ENCODE measurements around the gene TSC2.

The TSC2 gene

GRCh38 chr16:2047330-2048115 is at the start of gene TSC2, which contains the start of gene NTHL1:
Gene TSC2, plus strand, starts transcription at chr16:2047985. Its CDS starts 631 bp downstream, at chr16:2048616.
Gene NTHL1, minus strand, starts transcription at chr16:2047834. Its CDS starts 11 bp downstream, at chr16:2047823.
- peak; percentile 95 for DNase-seq (ENCODE audit: low spot score)

DNA sequence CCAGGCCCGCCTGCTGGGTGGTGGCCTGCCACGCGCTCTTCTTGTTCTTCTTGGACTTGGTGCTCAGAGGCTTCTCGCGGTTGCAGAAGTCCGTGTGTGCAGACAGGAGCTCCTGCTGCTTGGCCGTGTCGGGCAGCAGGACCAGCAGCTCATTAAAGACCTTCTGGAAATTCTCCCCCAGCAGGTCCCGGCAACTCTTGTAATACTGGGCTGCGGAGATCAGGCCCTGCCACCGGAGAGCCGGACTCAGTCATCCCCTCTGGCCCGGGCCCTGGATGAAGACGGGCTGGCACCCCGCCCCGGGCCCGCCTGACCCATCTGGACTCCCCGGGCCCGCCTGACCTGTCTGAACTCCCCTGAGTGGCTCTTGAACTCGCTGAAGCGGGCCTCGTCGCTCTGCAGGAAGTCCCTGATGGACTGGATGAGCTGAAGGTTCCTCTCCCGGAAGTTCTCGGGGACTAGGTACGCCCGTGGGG is 49.4 kb upstream of the TSC2 start:
- DNase-seq (ENCODE audit: low spot score): no peak

DNA sequence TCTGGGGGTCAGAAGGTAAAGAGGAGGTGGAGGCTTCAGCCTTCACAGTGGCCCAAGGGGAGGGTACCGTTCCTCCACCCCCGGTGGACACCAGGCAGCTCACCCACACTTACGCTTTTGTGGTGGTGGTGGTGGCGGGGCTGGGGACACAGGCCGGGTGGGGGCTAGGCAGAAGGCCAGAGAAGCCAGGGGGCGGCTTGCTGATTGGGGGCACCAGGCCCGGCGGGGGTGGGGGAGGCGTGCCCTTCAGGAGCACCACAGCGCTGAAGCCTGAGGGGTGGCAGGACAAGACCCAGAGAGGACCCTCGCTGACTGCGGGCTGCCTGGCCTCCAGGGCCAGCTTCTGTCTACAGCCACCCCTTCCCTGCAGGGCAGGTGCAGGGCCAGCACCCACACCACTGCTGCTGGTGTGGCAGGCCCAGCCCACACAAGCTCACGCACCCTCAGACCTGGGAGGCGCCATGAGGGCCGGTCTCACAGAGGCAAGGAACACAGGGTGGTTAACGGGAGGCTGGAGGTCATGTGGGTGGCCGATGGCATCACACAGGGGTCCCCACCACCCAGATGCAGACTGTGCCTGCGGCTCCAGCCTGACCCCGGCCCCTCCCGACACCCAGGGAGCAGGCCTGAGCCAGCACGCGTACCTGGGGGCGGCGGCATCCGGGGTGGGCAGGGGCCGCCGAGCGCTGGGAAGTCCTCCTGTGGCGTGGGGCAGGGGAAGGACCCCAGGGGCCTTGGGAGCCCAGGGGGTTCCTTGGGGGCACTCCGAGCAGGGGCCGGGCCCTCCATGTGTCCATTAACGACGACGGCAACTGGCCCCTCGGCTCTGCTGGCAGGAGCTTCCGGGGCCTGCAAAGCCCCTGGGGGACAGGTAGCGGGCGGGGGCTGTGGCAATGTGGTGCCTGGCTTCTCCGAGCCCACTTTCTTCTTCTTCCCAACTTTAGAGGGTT is 48.7 kb upstream of the TSC2 start:
- no peak for DNase-seq (ENCODE audit: low spot score)

- no peak for DNase-seq (ENCODE audit: low spot score)
These were observed 47.8 kb upstream of the TSC2 start for GRCh38 chr16:1999866-2000514.

DNA sequence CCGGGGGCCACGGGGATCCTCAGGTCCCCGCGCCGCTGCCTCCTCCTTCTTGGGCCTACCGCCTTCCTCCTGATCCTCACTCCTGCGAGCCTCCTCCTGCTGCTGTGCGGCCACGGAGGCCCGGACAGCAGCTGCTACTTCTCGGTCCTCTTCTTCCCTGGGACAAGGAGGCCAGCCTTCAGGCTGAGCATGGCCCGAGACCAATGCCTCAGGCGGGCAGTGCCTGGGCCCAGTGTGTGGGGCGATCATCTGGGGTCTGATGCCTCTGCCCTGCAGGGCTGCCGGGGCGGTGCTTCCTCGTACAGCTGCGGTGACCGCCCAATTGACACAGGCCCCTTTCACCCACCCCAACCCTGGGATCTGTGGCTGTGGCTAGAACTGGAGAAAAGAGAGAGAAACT is 46.8 kb upstream of the TSC2 start:
- no peak for DNase-seq (ENCODE audit: low spot score)

DNA sequence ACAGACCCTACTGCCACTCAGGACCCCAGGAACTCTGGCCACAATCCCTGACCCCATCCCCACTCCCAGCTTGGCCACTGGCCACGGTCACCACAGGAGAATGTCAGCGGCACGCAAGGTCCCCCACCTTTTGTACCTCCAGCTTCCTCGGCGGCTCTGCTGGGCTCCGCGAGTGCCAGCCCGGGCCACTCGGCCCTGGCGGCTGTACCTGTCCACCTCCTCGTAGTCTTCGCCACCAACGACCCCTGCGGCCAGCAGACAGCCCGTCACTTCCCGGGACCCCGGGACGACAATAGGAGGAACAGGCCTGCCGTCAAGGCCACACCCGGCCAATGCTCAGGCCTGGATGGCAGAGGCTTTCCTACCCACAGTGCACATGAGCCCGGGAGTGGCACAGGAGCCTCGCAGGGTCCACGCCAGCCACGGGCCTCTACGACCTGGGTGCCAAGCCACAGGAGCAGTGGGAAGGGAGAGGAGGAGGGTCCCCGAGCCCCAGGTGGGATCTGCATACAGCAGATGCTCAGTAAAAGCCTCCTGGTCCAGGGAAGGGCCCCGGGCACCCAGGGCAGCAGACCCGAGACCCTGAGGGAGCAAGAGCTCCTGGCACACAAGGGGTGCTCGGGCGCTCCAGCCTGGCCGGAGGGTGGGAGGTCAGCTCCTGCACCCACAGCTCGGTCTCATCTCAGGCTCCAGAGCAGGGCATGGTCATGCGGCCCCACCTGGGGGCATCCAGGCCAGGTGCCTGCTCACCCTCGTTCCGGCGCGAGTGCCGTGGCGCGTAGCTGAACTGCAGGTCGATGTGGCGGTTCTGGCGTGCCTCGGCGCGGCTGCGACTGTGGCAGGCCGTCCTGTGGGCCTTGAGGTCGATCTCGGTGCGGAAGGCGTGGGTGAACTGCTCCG is 46.1 kb upstream of the TSC2 start:
- DNase-seq (ENCODE audit: low spot score): no peak

- no peak for DNase-seq (ENCODE audit: low spot score)
These were observed 45.2 kb upstream of the TSC2 start for GRCh38 chr16:2002406-2003230.

GRCh38 chr16:2003231-2003826 is 44.5 kb upstream of the TSC2 start:
- DNase-seq (ENCODE audit: low spot score): no peak

- peak; percentile 91 for DNase-seq (ENCODE audit: low spot score)
These were observed 43.8 kb upstream of the TSC2 start for GRCh38 chr16:2003827-2004641.

GRCh38 chr16:2004795-2005517 is 42.8 kb upstream of the TSC2 start:
- DNase-seq (ENCODE audit: low spot score): no peak

DNA sequence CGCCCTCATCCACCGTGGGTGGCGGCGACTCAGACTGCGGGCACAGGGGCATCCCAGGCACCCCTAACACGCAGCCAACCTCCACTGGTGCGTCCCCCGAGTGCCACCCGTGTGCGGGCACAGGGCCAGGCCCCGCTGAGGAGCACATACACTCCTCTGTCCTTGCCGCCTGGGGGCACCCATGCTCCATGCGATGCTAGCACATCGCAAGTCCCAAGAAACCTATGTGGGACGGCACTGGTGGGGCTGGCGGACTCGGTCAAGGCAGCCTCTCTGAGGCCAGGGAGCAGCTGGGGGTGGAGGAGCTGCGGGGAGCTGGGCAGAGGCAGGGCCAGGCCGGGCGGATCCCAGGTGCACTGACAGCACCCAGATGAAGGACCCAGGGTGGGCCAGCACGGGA is 42.1 kb upstream of the TSC2 start:
- peak; percentile 27 for DNase-seq (ENCODE audit: low spot score)

- DNase-seq (ENCODE audit: low spot score): no peak
These were observed 41.5 kb upstream of the TSC2 start for GRCh38 chr16:2006317-2006716.

DNA sequence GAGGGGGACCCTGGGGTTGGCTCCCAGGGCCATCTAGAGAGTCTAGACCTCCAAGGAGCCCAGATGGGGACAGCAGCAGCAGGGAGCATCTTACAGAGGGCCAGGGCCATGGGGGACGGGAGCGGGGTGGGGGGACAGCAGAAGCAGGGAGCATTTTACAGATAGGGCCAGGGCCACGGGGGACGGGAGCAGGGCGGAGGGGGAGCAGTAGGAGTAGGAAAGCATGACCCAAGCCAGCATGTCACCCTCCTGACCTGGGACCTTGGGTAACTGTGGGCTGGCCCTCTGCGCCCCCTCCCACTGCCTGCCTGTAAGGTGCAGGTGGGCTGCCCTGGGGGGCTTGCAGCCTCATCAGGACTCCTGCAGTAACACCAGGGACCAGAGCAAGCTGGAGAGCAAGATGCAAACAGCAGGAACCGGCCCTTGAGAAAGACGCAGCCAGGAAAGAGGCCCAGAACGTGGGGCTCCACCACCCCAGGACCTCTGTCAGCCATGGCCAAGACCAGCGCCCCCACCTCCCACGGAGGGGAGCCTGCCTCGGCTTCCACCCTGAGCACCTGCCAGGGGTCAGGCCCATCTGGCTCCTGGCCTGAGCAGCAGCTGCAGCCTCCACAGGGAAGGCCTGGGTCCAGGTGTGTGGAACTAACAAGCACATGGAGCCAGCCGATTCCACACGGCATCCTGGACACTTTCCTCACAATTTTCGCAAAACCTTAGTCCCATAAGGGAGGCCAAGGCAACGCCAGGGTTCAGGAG is 40.5 kb upstream of the TSC2 start:
- DNase-seq (ENCODE audit: low spot score): no peak

GRCh38 chr16:2008009-2008526 is 39.7 kb upstream of the TSC2 start:
- DNase-seq (ENCODE audit: low spot score): no peak

DNA sequence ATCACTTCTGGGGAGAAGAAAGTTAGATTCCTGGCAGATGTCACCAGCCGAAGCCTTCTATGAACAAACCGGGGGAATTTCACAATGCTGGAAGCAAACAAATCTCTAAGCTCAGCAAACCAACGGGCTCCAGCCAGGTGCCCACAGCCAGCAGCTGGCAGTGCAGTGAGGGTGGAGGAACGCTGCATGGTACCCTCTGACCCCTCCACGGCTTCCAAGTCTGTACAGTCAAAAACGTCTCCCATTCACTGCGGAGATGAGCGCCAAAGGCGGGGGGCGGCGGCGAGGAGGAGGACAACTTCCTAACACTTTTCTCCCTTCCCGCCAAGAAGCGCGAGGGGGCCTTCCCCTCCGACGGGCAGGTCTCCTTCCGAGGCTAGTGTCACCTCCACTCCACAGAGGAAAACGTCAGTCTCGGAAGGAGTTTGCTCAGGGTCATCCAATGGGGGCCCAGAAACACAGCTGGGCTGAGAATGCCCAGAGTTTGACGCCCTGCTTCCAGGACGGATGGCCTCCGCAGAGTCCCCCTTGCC is 39.1 kb upstream of the TSC2 start:
- no peak for DNase-seq (ENCODE audit: low spot score)

DNA sequence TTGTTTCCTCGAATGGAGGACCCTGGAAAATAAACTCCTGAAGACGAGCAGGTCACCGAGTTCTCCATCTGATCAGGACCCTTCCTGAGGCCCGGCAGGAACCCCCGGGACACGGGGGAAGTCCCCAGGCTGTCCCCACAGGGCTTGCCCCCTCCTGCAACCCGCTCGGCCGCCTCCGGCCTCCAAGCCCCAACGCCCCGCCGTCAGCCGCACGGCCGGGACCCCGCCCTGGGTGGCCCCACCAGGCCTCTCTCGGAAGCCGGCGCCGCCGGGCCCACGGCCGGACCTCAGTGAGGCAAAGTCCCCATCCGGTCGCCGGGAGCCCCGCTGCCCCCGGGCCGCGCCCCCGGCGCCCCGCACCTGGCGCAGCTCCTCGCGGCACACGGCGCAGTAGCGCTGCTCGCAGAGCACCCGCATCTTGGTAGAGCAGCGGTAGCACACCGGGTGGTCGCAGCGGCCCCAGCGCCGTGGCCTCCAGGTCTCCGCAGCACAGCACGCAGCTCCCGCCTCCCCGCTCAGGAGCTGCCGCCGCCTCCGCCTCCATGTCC is 38.5 kb upstream of the TSC2 start:
- no peak for DNase-seq (ENCODE audit: low spot score)

Data from hematopoietic multipotent progenitor cell treated with erythropoietin and hydrocortisone succinate and interleukin-3 and kit ligand, for 17 days (in vitro differentiated cells).